ENCODE measurements around the gene ZBTB34. TPM values are rescaled to one million over a fixed set of nuclear protein-coding genes. Genes with fewer than 3 reads are reported as not detected.

The ZBTB34 gene
- total RNA-seq, 1 donor from 2014 or later, result 4.5 TPM

- intact Hi-C loops (cut with micrococcal nuclease), result no loop called here
- no peak overlapping the region for H3K4me3 ChIP-seq
- TF ChIP-seq CTCF (IDR thresholded peaks at IDR 0.05; ENCODE audit: borderline replicate concordance), result peak; percentile 15
- H3K9me3 ChIP-seq (replicated peaks), result no peaks in the 10 kb centered on the region
- no peaks in the 10 kb centered on the region for H3K27me3 ChIP-seq (ENCODE audit: low read depth)
- H3K27ac ChIP-seq (replicated peaks), result no peak overlapping the region
- no peak for DNase-seq
- no peaks in the 10 kb centered on the region for H3K36me3 ChIP-seq
- no peaks in the 10 kb centered on the region for H3K4me1 ChIP-seq
These were observed 32.6 kb downstream of the ZBTB34 start for GRCh38 chr9:126893079-126893478.

GRCh38 chr9:126894052-126894603, 33.7 kb downstream of the ZBTB34 start:
- no peak for DNase-seq
- Histone ChIP-seq H3K36me3 (no peaks in the 10 kb centered on the region), H3K4me3 (no peak overlapping the region), H3K9me3 (replicated peaks) (no peaks in the 10 kb centered on the region), H3K27ac (replicated peaks) (no peak overlapping the region), H3K4me1 (no peaks in the 10 kb centered on the region), H3K27me3 (ENCODE audit: low read depth) (no peaks in the 10 kb centered on the region)
- no peak for TF ChIP-seq CTCF (IDR thresholded peaks at IDR 0.05; ENCODE audit: borderline replicate concordance)
- intact Hi-C loops (cut with micrococcal nuclease), result no loop called here

- Histone ChIP-seq H3K4me3 (no peak overlapping the region), H3K27me3 (ENCODE audit: low read depth) (peaks cover 27% of the 10 kb centered on the region), H3K4me1 (no peaks in the 10 kb centered on the region), H3K36me3 (no peaks in the 10 kb centered on the region), H3K9me3 (replicated peaks) (peaks cover 15% of the 10 kb centered on the region), H3K27ac (replicated peaks) (no peak overlapping the region)
- DNase-seq, result no peak
- TF ChIP-seq CTCF (IDR thresholded peaks at IDR 0.05; ENCODE audit: borderline replicate concordance), result no peak
- intact Hi-C loops (cut with micrococcal nuclease), result no loop called here
These were observed 41.8 kb downstream of the ZBTB34 start for GRCh38 chr9:126902210-126902609.

GRCh38 chr9:126904586-126904985, 44.1 kb downstream of the ZBTB34 start:
- intact Hi-C loops (cut with micrococcal nuclease), result no loop called here
- Histone ChIP-seq H3K36me3 (no peaks in the 10 kb centered on the region), H3K27me3 (ENCODE audit: low read depth) (peaks cover 46% of the 10 kb centered on the region), H3K27ac (replicated peaks) (no peak overlapping the region), H3K9me3 (replicated peaks) (peaks cover 15% of the 10 kb centered on the region), H3K4me3 (no peak overlapping the region), H3K4me1 (no peaks in the 10 kb centered on the region)
- no peak for DNase-seq
- TF ChIP-seq CTCF (IDR thresholded peaks at IDR 0.05; ENCODE audit: borderline replicate concordance), result no peak

- no peak overlapping the region for H3K4me3 ChIP-seq
- no peaks in the 10 kb centered on the region for H3K4me1 ChIP-seq
- no peak for DNase-seq
- no peak for TF ChIP-seq CTCF (IDR thresholded peaks at IDR 0.05; ENCODE audit: borderline replicate concordance)
- no peaks in the 10 kb centered on the region for H3K36me3 ChIP-seq
- H3K27me3 ChIP-seq (ENCODE audit: low read depth), result peaks cover 46% of the 10 kb centered on the region
- peaks cover 10% of the 10 kb centered on the region for H3K9me3 ChIP-seq (replicated peaks)
- intact Hi-C loops (cut with micrococcal nuclease), result no loop called here
- H3K27ac ChIP-seq (replicated peaks), result no peak overlapping the region
These were observed 45.7 kb downstream of the ZBTB34 start for GRCh38 chr9:126906091-126906490.
